Stimulated activated CD8-positive, alpha-beta memory T cell treated with anti-CD3 and anti-CD28 coated beads, Interleukin-4, amount 100 ng/mL, for 48 hours (primary cell): Measurements from ENCODE around the gene PCDHGC3.

Source experiments
- DNase-seq: peaks from one replicate; pipeline ENCODE4 v3.0.0-alpha.2; 2020

The PCDHGC3 gene

GRCh38 chr5:141508798-141509611 lies 33.2 kb downstream of the PCDHGC3 start:
- DNase-seq, result peak; percentile 36

GRCh38 chr5:141510160-141510559 lies 34.4 kb downstream of the PCDHGC3 start:
- no peak for DNase-seq

DNA sequence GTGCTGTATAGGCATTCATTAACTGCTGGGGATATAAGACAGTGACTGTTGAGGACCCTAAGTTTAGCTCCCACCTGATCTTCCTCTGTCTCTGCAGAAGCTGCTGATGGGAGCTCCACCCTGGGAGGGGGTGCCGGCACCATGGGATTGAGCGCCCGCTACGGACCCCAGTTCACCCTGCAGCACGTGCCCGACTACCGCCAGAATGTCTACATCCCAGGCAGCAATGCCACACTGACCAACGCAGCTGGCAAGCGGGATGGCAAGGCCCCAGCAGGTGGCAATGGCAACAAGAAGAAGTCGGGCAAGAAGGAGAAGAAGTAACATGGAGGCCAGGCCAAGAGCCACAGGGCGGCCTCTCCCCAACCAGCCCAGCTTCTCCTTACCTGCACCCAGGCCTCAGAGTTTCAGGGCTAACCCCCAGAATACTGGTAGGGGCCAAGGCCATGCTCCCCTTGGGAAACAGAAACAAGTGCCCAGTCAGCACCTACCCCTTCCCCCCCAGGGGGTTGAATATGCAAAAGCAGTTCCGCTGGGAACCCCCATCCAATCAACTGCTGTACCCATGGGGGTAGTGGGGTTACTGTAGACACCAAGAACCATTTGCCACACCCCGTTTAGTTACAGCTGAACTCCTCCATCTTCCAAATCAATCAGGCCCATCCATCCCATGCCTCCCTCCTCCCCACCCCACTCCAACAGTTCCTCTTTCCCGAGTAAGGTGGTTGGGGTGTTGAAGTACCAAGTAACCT lies 35.3 kb downstream of the PCDHGC3 start:
- no peak for DNase-seq

DNA sequence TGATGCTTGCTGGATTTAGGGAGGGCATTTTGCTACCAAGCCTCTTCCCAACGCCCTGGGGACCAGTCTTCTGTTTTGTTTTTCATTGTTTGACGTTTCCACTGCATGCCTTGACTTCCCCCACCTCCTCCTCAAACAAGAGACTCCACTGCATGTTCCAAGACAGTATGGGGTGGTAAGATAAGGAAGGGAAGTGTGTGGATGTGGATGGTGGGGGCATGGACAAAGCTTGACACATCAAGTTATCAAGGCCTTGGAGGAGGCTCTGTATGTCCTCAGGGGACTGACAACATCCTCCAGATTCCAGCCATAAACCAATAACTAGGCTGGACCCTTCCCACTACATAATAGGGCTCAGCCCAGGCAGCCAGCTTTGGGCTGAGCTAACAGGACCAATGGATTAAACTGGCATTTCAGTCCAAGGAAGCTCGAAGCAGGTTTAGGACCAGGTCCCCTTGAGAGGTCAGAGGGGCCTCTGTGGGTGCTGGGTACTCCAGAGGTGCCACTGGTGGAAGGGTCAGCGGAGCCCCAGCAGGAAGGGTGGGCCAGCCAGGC lies 36.1 kb downstream of the PCDHGC3 start:
- no peak for DNase-seq

GRCh38 chr5:141512390-141512910 lies 36.7 kb downstream of the PCDHGC3 start:
- DNase-seq, result peak; percentile 96

DNA sequence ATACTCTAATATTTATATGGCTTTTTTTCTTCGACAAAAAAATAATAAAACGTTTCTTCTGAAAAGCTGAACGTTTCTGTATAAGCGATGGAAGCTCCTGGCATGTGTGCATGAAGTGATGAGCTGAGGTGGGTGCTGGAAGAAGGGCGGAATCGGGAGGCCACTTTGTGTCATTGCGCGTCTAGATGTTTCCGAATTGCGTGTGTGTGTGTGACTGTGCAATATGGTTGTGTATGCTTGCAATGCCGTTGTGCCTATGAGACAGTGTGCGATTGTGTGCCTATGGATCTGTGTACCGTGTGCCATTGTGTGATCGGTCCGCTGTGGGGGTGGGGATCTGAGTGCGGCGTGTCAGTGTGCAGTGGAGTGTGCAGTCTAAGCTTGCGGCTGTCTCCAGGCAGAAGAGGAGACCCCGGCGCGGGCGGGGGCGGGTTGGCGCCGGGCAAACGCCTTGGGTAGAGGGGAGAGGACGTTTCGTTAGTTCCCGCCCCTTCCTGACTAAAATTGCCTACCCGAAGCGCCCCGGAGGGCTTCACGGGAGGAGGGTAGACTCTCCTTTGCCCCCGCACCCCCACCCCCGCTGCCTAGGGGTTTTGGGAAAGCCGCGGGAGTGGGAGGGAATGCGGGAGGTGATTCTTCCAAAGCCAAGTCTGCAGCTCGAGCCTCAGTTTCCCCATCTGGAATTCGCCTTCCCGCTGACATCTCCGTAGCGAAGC lies 37.3 kb downstream of the PCDHGC3 start:
- peak; percentile 59 for DNase-seq

DNA sequence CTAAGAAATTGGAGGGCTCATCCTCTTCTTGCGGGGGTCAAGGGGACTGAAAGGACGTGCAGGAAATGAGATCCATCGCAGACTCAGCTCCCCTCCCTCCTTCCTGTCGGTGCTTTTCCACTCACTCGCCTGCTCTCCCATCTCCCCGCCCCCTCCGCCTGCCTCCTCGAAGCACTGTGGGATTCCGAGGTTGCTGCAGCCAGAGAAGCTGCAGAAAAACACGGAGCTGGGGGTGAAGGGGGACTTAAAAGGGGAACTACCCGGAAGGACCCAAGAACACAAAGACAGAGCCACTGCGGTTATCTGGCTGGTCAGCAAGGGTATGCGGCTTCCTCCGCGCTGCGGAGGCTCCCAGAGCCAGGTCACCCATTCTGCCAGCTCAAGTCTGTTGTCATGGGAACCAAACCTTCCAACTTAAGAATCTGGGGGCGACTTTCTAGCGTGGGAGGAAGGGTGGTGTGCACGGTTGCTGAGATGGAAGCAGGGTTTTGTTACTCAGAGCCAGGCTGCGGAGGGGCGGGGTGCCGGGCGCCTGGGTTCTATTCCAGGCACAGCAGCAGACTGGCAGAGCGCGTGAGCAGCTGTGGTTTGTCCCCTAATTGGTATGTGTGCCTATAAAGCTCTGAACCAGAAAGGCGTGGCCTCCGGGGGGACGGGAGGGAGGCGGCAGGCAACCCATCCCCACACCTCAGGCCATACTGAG lies 38.0 kb downstream of the PCDHGC3 start:
- DNase-seq, result peak; percentile 80

DNA sequence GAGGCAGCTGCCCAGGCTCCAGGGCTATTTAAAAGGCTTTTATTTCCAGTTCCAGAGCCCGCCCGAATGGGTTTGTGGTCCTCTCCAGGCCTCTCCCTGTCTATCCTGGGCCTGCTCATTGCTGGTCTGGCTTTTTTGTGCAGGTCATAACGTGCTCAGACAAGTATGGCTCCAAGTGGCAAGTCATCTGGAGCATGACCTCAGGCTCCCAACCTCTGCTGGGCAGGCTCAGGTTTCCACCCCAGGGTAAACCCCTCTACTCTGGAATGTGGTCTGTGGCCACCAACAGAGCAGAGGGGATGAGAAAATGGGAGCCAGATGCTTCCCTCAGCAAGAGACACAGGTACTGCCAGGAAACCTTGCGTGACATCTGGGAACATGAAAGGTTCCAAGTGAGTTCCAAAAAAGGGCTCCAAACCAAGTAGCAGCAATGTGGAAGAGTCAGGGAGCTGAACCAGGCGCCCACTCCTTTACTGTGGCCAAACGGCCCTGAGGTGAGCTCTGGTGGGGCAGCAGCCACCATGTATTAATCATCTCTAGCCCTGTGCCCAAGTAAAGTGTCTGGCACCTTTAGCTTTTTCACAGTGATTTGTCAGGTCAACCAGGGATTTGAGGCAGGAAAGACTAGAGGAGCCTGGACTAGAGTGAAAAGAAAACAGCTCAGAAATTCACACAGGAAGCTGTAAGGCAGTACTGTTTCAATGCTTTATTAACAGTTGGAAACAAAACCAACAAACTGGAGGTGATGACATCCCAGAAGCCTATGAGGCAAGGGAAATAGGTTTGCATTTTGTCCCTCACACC lies 38.8 kb downstream of the PCDHGC3 start:
- no peak for DNase-seq

GRCh38 chr5:141515141-141515540 lies 39.4 kb downstream of the PCDHGC3 start:
- no peak for DNase-seq

DNA sequence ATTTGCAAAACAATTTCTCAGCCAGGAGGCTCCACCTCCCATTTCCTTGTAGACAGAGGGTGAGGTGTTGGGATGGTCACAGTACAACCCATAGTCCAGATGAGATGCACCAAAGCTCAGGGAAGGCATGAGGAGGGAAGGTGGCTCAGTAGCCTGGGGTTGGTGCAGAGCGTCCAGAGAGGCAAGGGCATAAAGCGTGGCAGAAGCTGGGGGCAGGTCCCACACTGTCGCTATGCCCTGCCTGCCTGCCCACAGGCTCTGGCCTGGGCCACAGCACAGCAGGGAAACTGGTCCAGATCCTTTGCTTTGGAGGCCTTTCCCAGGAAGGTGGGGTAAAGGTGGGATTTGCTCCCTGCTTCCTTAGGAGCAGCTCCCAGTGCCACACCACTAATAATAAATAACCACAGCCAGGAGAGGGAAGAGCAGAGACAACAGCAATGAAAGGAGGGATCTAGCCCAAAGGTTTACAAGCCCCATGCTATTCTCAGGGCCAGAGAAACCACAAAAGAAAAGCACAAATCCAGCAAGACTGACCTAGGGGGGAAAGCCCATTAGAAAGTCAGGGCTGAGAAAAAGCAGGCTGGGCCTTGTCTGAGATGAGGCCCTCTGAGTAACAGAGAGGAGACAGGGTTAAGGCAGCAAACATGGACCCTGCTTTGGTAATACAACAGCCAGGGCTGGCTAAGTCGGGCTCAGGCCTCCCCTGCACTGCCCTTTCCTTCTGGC lies 40.3 kb downstream of the PCDHGC3 start:
- no peak for DNase-seq

DNA sequence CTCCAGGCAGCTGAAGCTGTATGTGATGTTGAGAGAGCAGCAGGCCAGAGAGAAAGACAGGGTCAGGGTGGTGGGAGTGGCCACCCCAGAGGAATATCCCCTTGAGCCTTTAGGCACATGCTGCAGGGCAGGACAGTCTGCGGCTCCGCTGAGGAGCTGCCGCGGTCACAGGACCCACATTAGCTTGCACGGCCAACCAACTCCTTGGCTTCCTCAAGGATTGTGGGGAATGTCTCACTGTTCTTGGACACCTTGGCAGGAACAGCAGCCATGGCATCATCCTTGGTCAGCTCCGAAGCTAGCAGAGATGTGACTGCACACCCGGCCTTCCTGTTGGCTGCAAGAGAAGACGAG lies 40.9 kb downstream of the PCDHGC3 start:
- DNase-seq, result no peak

DNA sequence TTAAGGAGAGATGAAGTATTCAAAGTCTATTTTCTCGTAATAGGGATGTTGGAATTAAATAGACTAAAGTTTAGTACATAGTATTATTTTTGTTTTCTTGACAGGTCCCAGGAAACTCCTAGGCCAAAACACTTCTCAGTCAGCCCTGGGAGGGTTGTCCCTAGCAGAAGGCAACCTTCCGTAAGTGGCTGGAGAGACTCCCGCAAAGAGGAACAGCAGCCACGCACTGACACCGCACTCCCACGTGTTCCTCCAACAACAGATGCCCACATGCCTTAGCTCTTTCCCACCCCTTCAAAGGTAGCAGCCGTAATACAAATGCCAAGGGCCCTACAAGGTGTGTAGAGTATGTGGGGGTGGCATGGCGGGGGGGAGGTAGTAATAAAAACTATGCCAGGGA lies 41.5 kb downstream of the PCDHGC3 start:
- DNase-seq, result no peak

DNA sequence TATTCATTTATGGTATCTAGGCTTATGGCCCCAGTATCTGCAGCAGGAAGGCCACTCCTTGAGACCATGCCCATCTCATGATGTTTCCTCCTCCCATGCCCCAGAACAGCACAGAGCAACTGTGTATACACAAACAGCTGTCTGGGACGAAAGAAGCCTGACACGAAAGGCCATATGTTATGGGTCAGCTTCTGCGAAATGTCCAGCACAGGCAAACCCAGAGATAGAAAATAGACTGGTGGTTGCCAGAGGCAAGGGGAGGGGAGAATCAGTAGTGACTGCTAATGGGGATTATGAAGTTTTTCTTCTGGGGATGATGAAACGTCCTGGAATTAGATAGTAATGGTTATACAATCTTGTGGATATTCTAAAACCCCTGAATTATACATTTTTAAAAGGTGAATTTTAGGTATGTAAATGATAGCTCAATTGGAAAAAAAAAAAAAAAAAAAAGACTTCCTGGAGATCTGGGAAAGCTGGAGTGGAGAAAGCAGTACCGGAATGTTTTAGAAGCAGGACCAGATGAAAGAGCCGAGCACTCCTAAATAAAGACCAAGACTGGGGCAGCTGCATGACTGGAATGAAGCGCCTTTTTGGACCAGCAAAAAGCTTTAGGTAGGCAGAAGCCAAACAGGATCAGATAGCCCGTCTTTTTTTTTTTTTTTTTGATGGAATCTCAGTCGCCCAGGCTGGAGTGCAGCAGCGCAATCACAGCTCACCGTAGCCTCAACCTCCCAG lies 42.3 kb downstream of the PCDHGC3 start:
- DNase-seq, result no peak

GRCh38 chr5:141518618-141519015 lies 42.9 kb downstream of the PCDHGC3 start:
- DNase-seq, result no peak

DNA sequence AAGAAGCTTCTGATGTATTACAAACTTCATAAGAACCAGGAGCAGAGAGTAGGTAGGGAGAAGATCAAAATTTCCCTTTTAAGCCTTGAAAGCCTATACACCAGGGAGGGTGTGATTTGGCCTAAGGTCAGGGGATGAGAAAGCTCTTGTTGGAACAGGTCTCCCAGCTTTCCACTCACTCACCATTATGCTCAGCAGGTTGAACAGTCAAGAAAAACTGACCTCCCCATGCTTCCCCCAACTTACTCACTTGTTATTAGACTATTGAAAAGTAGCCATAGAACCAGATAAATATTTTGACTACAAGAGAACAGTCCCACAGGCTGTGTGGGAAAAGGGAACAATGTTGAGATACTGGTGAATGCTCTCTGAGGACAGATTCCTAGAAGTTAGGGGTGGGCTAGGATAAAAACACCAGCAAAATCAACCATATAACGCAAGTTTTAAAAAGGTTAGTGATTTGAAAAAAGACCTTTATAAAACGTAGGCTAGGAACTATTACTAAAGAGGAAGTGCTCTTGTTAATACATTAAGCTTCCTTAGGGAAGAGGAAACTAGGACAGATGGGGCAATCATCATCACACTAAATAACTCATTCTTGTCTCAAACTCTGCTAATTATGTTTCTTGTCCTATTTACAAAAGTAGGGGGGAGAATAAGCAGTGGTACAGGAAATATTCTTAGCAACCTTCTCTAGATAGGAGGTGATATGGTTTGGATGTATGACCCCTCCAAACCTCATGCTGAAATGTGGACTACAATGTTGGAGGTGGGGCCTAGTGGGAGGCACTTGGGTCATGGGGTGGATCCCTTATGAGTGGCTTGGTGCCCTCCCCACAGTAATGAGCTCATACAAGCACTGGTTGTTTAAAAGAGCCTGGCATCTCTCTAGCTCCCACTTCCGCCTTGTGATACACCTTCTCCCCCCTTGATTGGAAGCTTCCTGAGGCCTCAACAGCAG lies 44.1 kb downstream of the PCDHGC3 start:
- no peak for DNase-seq

DNA sequence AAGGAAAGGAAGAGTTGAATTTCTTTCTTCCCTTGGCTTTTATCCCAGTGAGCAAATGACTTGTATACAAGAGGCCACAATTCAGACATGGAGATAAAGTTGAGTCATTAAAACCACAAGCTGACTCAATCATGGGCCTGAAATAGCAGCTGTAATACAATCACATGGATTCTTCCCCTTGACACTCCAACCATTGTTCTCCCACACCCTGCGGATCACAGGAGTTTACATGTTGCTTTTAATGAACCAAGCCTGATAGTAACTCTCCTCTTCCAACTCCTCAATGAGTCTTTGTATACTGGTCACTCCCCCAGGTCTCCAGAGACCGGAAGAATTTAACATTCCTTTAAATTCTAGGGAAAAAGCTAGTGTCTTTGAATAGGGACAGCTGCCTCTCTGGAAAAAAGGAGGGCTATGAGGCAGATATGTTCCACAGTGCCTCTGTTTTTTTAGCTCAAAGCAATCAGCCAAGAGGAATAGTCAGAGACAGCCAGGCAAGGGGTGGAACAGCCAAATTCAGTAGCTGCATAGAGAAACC lies 45.5 kb downstream of the PCDHGC3 start:
- DNase-seq, result no peak

- DNase-seq, result no peak
Observed at GRCh38 chr5:141522301-141522700, 46.5 kb downstream of the PCDHGC3 start.

- DNase-seq, result no peak
Observed at GRCh38 chr5:141523991-141524390, 48.2 kb downstream of the PCDHGC3 start.
